ENCODE data around the gene CLSTN2.

DNA sequence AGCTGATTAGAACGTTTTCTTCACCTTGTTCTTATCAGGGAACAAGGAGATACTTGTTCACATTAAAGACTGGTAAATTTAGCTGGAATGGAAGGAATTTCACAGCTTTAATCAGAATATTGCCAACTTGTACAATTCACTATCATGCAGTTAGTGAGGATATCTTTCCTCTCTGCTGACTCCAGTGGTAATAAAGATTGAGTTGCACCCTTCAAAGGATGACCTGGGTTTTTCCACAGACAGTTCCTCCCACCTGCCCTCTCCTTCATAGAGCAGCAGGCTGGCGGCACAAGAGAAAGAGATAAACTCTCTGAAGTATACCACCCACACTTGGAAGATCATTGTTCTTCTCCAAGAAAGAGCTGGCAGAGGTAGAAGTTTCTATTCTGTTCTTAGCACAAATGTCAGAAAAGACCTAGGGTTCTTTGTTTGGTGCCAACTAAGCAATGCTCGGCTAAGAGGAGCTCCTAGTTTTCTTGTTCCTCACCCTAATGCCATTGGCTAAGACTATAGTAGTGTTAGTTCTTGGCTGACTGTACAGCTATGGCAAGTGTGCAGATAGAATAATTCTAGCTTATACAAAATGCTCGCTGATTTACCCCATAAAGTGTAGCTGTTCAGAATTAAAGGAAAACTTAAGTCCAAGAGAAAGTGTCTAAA lies 169.1 kb downstream of the CLSTN2 start:
- TF ChIP-seq EZH2 (IDR thresholded peaks at IDR 0.05; ENCODE audit: borderline replicate concordance): no peak
- TF ChIP-seq, protein P1, sequence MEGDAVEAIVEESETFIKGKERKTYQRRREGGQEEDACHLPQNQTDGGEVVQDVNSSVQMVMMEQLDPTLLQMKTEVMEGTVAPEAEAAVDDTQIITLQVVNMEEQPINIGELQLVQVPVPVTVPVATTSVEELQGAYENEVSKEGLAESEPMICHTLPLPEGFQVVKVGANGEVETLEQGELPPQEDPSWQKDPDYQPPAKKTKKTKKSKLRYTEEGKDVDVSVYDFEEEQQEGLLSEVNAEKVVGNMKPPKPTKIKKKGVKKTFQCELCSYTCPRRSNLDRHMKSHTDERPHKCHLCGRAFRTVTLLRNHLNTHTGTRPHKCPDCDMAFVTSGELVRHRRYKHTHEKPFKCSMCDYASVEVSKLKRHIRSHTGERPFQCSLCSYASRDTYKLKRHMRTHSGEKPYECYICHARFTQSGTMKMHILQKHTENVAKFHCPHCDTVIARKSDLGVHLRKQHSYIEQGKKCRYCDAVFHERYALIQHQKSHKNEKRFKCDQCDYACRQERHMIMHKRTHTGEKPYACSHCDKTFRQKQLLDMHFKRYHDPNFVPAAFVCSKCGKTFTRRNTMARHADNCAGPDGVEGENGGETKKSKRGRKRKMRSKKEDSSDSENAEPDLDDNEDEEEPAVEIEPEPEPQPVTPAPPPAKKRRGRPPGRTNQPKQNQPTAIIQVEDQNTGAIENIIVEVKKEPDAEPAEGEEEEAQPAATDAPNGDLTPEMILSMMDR (IDR thresholded peaks at IDR 0.05; ENCODE audit: poor library complexity): no peak

All from hepatocyte (in vitro differentiated cells).